HL-60 (cell line): ENCODE data around the gene SCLY.
"Not testable (repeated sequence)": the region's sequence is repeated elsewhere in the genome, so short reads cannot be mapped to it uniquely, and the experiment has no call there.

Source experiments
- DNase-seq, 2 experiments: peaks; one replicate each; pipeline ENCODE4 v3.0.0-alpha.2; 2010 to 2020; ENCODE audit warnings: low read depth in 1 of 2, low spot score in 1 of 2
- H3K27ac ChIP-seq: fragments of 250-450 bp; sonication (Bioruptor Pico); replicated peaks from 2 replicates; pipeline ENCODE4 v1.5.1; 2020; ENCODE audit warnings: mild to moderate bottlenecking, moderate library complexity
- H3K27me3 ChIP-seq: fragments of 250-450 bp; sonication (Bioruptor Pico); 2 replicates; pipeline ENCODE4 v1.5.1; 2021; ENCODE audit warnings: mild to moderate bottlenecking, moderate library complexity; ENCODE audit not compliant: insufficient read depth, poor library complexity, severe bottlenecking
- H3K4me3 ChIP-seq: replicated peaks from 2 replicates; pipeline ENCODE4 v1.5.1; 2011; ENCODE audit warnings: mild to moderate bottlenecking, control low read depth, low read length; ENCODE audit not compliant: insufficient read depth
- CTCF ChIP-seq: IDR thresholded peaks from one replicate; pipeline ENCODE4 v1.5.1; 2011; ENCODE audit warnings: low read length, control low read depth, inconsistent platforms; ENCODE audit not compliant: insufficient read depth
- GABPA ChIP-seq: IDR thresholded peaks from 2 replicates; pipeline ENCODE4 v1.6.1; 2012; ENCODE audit warnings: low read depth
- POLR2AphosphoS5 ChIP-seq: IDR thresholded peaks from 2 replicates; pipeline ENCODE4 v1.6.1; 2012; ENCODE audit warnings: low read depth
- REST ChIP-seq: IDR thresholded peaks from 2 replicates; pipeline ENCODE4 v1.6.1; 2012; ENCODE audit warnings: low read depth; ENCODE audit not compliant: insufficient replicate concordance
- SPI1 ChIP-seq: IDR thresholded peaks from 2 replicates; pipeline ENCODE4 v1.6.1; 2012; ENCODE audit warnings: low read depth, mild to moderate bottlenecking, borderline replicate concordance

SCLY gene

GRCh38 chr2:238032755-238033337 lies 28.0 kb upstream of the SCLY start:
- Histone ChIP-seq H3K27me3 (no peaks in the 10 kb centered on the region), H3K27ac (no peak overlapping the region), H3K4me3 (no peak overlapping the region)
- no peak for DNase-seq
- no peak for TF ChIP-seq CTCF
- no peak for TF ChIP-seq GABPA
- no peak for TF ChIP-seq REST
- TF ChIP-seq SPI1, result no peak
- no peak for TF ChIP-seq POLR2AphosphoS5

GRCh38 chr2:238033991-238034390 lies 26.8 kb upstream of the SCLY start:
- H3K27me3 ChIP-seq, H3K4me3 ChIP-seq, H3K27ac ChIP-seq, DNase-seq: not testable (repeated sequence)

GRCh38 chr2:238038203-238038602 lies 22.6 kb upstream of the SCLY start:
- no peak overlapping the region for H3K27ac ChIP-seq
- TF ChIP-seq REST, result no peak
- TF ChIP-seq POLR2AphosphoS5, result no peak
- no peak for TF ChIP-seq SPI1
- TF ChIP-seq CTCF, result no peak
- no peak for TF ChIP-seq GABPA
- no peaks in the 10 kb centered on the region for H3K27me3 ChIP-seq
- H3K4me3 ChIP-seq, result no peak overlapping the region
- no peak for DNase-seq

GRCh38 chr2:238039151-238039550 lies 21.6 kb upstream of the SCLY start:
- DNase-seq, result no peak
- Histone ChIP-seq H3K4me3 (no peak overlapping the region), H3K27ac (no peak overlapping the region), H3K27me3 (no peaks in the 10 kb centered on the region)
- TF ChIP-seq CTCF, result no peak
- no peak for TF ChIP-seq GABPA
- no peak for TF ChIP-seq POLR2AphosphoS5
- no peak for TF ChIP-seq REST
- no peak for TF ChIP-seq SPI1
